GM21381 (cell line): ENCODE data around the gene NCBP3.
"Not testable (repeated sequence)": the region's sequence is repeated elsewhere in the genome, so short reads cannot be mapped to it uniquely, and the experiment has no call there.

ENCODE experiments used
- ATAC-seq: cut with Tn5 transposase; IDR thresholded peaks from one replicate; pipeline ENCODE4 v1.9.1; 2021; ENCODE audit warnings: mild to moderate bottlenecking, moderate library complexity; ENCODE audit not compliant: unreplicated experiment

Gene NCBP3

DNA sequence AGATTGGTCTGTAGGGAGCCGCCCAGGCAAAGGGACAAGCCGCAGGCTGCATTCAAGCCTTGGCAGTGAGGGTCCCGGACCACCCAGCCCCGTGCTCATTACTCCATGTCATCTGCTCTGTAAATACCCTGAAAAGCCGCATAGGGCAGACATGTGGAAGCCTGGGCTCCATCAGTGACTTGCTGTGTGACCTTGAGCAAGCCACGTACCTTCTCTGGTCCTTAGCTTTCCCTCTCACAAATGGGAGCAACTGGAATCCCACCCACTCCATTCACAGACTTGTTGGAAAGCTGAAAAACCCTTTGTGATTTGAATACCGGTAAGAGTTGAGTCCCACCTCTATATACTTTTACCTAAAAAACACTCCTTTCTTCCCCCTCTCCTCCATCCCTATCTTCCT lies 34.9 kb upstream of the NCBP3 start:
- ATAC-seq: no peak

DNA sequence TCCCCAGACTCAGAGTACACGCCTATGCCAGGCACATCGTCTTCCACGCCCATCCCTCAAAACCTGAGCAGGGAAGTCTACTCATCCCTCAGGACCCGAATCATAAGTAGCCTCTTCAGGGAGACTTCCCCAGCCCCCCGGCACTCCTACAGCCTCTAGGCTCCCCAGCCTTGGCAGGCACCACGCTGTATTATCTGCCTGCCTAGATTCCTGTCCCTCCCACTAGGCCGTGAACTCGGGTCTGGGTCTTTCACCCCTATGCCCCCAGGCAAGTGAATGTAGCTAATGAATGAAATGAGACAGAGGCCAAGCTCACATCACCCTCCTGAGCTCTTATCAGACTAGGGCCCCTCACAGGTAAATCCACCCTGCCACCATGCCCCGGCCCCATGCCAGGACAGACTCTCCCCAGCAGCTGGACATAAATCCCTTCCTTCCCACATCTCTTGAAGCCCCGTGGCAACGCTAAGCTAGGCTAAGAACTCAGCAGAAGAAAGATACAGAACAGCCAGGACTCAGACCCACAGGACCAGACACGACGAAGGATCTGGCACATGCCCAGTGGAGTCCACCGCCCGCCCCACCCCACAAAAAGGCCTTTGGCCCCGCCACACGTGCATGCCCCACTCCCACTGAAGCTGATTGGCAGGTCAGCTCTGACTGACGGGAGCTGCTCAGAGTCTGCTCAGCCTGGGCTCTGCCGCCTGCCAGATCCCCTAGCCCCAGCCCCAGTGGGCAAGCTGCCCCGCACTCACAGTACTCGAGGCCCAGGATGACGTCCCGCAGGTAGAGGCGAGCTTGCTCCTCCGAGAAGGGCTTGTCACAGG lies 33.8 kb upstream of the NCBP3 start:
- ATAC-seq: no peak

DNA sequence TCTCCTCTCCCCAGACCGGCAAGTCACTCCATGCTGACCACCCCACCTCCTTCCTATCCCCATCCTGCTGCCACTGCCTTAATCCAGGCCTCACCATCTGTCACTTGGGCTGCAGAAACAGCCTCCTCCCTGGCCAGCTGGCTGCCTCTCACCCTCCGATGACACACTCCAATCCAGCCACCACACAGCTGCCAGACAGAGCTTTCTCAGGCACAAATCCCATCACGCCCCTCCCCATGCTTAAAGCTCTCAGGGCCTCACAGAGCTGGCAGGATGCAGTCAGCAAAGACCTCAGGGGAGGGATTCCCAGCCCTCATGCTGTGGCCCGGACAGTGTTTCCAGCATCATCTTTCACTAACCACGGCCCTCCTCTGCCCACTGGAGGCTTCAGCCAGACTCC lies 33.1 kb upstream of the NCBP3 start:
- no peak for ATAC-seq

DNA sequence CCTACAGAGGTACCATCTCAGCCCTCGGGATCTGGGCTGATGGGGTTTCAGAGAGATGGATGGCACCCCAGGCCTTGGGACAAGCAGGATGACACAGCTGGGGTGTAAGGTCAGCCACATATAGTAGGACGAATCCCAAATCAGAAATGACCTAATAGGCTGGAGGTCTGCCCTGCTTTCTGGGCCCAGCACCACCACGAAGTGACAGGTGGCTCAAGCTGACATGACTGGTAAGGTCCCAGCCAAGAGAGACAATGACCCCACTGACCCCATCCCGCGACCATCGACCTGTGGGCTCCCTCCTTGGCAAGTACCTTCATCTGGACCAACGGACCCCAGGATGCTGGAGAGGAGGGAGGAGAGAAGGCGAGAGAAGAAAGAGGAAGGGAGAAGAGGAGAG lies 31.2 kb upstream of the NCBP3 start:
- ATAC-seq: no peak

DNA sequence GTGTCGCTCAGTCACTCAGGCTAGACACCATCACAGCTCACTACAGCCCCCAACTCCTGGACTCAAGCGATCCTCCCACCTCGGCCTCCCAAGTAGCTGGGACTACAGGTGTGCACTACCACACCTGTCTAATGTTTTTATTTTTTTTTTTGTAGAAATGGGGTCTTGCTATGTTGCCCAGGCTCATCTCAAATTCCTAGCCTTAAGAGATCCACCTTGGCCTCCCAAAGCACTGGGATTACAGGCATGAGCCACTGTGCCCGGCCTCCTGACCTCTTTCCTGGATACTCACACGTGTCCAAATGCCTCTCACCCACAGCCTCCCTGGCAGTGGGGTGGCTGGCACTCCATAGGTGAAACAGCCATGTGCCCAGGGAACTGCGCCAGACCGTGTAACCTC lies 29.3 kb upstream of the NCBP3 start:
- ATAC-seq: no peak

DNA sequence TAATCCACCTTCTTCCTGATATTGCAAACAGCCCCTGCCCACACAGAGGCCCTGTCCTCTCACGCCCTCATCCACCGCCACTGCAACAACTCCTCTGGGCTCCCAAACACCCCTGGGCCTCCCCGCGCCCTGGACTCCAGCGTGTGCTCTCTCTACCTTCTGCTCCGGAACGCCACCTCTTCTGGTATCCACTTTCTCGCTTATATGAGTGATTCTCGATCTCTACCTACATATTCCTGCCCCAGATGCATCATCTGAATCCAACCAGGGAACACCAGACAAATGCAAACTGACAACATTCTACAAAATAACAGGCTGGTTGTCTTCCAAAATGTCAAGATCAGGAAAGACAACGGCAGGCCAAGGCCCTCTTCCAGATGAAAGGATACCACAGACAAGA lies 27.8 kb upstream of the NCBP3 start:
- no peak for ATAC-seq

DNA sequence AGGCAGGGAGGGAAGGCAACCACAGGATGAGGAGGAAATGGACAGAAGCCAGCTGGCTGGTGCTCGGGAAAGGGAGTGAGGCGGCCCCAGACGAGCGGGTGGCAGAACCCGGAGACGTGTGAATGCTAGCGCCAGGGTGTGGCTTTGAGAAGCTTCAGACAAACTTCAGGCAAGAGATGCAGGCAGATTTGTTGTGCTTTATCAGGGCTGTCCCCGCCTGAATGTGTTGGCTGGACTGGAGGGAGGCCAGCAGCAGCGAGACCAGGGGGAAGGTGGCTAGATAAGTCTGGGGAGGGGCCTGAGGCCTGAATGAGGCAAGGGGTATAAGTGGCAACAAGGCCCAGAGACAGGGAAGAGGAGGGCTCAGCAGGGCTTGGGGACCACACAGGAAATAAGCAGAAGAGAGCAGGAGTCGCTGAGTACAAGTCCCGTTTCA lies 24.8 kb upstream of the NCBP3 start:
- ATAC-seq: no peak

DNA sequence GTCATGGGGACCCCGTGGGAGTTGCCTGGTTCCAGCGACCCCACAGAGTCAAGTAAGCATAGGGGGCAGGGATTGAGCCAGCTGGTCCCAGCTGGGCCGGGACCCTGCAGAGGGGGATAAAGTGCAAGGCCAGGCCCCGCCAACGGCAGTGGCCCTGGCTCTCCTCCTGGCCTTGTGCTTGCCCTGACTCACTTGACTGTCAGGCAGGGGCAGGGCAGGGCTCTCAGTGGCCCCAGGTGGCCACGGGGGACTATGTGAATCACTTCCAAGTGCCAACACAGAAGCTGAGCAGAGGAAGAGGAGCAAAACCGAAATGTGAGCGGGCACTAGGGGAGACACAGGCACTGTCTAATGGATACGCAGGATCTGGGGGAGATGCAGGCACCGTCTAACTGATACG lies 21.6 kb upstream of the NCBP3 start:
- no peak for ATAC-seq

DNA sequence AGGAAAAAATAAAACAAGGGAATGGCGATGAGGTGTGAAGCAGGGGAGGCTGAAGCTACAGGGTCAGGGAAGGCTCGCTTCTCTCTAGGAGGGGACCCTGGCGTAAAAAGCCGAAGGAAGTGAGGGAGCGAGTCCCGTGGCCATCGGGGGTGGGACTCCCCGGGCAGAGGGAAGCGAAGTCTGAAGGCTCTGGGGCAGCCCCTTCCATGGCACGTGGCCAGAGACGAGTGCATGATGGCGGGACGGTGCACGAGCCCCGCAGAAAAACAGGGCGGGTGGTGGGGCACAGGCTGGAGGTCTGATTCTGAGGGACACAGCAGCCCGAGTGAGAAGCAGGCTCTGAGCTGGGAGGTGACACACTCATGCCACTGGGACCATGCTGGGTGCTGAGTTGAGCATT lies 21.1 kb upstream of the NCBP3 start:
- no peak for ATAC-seq

DNA sequence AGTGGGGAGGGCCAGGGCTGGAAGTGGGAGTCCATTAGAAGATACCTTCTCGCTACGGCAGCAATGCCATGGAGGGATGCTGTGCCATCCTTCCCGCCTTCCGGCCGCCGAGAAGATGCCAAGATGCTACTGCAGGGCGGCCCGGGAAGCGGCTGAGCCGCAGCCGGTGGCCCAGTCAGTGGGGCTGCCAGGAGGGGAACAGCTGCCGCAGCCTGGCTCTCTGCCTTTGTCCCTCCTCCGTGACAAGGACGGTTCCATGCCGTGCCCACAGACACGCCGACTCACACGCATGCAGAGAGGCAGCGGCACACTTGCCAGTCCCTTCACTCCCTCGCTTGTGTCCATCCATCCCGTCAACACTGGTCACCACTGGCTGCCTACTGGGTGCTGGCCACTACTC lies 20.2 kb upstream of the NCBP3 start:
- ATAC-seq: no peak

DNA sequence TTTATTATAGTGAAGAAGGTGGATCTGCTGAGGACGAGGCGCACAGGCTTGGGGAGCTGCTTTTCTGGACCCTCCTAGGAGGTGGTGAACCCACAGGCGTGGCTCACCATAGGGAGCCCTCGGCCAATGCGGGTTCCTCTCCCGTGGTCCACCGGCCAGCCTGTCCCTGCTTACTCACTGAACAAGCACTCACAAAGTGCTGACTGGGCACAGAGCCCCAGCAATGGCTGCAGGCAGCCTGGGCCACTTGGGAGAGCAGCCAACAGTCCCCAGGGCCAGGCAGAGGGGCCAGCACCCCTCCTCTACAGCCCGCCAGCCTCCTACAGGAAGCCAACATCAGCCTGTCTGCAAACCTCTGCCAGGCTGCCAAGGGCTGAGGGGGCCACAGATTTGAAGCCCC lies 19.1 kb upstream of the NCBP3 start:
- no peak for ATAC-seq

DNA sequence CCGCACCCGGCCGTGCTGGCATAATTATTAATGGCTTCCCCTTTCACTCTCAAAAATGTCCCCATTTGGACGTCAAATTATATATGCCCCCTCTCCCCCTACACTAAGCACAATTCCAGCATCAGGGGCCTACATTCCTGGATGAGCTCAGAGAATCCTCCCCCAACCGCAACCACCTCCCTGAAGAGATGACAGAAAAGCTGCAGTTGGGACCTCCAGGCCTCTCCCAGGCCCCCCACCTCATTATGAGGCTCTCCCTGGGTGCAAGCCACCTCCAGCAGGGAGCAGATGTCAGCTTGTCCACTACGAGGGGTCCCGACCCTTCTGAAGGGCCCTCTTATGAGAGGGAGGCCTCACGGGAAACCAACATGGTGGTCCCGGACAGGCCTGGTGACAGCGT lies 18.5 kb upstream of the NCBP3 start:
- no peak for ATAC-seq

DNA sequence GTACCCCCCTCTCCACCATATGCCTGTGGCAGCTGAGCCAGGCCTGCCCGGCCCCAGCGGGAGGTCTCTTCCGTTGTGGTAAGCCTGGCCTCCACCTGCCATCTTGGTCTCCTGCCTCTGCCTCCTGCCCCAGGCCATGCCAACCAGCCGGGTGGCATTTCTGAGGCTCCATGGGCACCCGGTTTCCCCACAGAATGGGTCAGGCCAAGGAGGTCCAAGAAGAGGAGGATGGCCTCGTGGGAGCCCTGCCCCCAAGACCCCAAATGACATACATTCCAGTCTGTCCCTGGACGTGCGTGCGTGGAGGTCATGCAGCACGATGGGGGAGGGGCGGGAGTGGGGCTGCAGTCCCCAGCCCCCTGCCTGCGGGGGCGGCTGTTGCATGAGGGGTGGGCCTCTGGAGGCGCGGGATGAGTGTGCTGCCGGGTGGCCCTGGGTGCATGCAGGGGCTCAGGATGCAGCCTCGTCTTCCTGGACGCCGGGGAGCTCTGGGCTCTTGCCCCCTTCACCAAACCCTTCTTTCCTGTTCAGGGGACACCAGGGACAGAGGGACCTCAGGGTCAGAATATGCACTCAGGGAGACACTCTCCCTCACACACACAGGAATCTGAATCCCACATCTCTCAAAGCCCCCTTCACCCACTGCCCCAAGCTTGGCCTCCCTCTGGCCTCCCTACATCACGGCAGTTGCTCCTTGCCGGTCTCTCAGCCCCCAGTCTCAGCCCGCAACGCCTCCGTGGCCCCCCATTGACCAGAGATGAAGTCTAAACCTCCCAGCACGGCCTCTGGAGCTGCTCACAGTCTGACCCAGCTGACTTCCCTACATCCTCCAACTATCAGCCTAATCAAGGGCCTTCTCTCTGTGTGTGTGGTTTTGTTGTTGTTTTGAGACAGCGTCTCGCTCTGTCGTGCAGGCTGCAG lies 16.0 kb upstream of the NCBP3 start:
- no peak for ATAC-seq

DNA sequence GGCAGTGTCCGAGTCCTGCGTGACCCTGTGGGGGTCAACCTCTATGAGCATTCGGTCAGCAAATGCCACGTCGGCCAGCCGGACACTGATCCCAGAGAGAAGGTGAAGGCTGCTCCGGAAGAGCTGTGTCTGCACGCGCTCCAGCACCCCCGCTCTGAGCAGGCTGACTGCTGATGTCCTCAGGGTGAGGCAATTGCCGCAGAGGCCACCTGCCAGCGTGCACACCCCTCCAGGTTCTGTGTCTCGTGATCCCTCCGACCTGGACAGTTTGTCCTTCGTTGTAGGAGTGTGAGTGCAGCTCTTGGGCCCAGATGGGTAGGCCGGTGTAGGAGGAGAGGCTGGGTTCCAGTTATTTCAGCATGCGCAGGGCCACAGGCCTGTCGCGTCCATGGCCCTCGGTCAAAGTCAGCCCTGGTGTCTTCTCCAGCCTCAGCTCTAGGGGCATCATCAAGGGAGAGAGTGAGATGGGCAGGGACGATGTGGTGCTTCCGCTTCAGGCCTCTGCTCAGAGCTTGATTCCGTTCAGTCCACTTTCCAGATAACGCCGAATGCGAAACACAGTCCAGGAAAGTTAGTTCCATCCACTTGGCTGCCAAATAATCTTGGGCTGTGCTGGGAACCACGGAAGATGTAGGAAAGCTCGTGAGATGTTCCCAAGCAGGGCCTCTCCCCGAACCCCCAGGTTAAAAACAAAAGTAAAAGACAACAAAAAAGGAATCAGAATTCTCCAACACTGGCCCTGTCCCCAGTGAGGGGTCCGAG lies 15.1 kb upstream of the NCBP3 start:
- no peak for ATAC-seq

DNA sequence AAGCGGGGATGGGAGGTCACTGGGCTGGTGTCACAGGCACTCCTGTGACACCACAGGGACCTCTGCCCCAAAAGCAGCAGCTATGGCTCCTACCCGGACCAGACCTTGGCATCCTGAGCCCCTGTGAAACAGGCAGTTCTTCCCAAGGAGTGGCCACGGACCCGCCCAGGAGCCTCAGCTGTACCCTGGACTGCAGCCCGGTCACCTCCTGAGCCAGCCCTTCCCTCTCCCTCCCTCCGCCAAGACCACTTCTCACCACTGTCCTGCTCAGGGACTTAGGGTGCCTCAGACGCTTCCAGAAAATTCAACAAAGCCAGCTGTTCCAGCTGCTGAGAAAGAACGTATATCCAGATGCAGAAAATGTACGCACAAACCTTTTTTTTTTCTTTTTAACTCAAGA lies 13.9 kb upstream of the NCBP3 start:
- ATAC-seq: no peak

DNA sequence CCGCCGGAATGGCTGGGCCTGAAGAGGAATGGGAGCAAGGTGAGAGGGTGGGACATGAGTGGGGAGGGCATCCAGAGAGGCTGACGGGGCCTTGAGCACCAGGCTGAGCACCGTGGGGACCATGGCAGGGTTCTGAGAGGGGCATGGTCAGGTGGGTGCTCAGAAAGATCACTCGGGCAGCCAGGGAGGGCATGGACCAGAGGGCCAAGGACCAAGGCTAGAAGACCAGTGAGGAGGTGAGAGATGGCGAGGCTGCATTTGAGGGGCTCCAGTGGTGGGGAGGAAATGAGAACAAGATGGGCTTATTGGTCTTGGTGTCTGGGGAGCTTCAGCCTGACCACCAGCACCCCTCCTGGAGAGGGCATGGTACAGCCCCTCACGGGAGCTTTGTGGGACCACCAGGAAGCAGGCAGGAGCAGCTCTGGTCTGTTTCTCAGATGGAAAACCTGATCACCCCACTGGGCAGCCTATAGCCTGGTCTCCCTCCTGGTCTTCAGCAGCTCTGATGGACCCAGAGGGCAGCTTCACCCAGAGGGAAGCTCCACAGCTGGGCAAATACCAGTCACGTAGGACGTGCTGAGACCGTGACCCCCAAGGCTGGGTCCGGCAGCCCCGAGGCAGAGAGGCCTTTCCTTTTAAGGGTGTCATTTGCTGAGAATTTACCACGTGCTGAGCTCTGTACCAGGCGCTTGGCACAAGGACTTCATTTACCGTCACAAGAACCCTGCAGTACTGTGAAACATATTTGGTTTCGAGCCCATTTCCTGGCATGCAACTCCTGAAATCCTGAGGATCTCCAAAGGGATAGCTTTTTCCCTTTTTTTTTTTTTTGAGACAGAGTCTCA lies 11.4 kb upstream of the NCBP3 start:
- ATAC-seq: no peak

DNA sequence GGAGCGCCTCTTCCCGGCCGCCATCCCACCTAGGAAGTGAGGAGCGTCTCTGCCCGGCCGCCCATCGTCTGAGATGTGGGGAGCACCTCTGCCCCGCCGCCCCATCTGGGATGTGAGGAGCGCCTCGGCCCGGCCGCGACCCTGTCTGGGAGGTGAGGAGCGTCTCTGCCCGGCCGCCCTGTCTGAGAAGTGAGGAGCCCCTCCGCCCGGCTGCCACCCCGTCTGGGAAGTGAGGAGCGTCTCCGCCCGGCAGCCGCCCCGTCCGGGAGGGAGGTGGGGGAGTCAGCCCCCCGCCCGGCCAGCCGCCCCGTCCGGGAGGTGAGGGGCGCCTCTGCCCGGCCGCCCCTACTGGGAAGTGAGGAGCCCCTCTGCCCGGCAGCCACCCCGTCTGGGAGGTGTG lies 8.2 kb upstream of the NCBP3 start:
- ATAC-seq: not testable (repeated sequence)

DNA sequence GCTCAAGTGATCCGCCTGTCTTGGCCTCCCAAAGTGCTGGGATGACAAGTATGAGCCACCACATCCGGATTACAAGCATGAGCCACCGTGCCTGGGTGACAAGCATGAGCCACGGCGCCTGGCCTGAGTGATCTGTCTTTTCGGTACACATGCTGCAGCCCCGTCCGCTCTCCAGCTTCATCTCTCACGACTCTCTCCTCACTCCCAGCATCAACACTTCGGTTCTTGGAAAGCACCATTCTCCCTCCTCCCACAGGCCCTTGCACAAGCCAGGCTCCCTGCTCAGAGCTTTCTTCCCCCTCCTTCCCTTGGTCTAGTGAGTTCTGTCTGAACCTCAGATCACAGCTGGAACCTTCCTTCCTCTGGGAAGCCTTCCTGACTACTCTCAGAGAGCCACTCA lies 6.5 kb upstream of the NCBP3 start:
- no peak for ATAC-seq

DNA sequence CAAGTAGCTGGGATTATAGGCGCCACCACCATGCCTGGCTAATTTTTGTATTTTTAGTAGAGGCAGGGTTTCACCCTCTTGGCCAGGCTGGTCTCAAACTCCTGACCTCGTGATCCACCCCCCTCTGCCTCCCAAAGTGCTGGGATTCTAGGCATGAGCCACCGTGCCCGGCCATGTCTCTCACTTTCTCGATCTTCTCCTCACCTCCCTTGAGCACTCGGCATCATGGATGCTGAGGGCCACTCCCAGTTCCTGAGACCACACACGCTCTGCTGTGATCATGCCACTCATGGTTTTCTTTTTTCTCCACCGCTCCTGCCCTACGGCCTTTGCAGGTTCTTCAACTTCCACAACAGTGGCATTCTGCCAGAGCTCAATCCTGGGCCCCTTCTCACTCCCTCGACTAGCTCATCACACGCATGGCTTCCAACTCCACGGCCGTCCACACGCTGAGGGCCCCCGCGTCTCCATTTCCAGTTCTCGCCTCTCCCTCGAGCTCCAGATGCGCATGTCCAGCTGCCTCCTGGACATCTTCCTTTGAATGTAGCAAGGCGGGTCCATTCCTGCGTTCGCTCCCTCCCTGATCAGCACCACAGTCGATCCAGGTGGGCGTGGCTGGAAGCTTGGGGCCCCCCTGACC lies 5.5 kb upstream of the NCBP3 start:
- ATAC-seq: no peak

DNA sequence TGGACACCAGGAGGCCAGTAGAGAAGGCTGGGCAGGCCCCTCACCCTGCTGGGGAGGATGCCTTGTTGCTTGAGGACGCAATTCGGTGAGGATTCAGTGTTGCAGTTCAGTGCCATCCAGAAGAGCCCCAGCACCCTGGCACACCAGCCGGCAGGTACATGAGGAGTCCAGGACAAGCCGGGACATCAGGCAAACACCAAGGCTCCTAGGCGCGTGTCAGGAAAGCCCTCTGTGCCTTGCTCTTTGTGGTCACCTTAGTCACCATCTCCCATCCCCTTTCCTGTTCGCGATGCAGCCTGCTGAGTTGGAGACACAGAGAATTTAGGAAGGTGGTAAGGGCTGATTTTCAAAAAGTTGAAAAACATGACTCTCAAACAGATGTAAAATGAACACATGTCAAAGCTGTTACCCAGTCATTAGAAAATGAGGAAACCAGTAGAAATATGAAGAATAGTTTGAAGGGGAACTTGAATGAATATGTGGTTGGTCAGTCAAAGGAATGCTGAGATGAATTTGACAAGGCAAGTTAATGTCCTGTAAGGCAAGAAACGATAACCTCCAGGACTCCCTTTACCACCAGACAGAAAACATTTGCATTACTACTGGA lies 2.3 kb upstream of the NCBP3 start:
- no peak for ATAC-seq
